Activated CD4-positive, alpha-beta T cell treated with anti-CD3 and anti-CD28 coated beads, Interleukin-2, amount 50 U/mL, for 4 hours (primary cell): ENCODE data around the gene CGNL1.

Experiments
- DNase-seq, 2 experiments: peaks; one replicate each; pipeline ENCODE4 v3.0.0-alpha.2; 2020

Gene CGNL1

DNA sequence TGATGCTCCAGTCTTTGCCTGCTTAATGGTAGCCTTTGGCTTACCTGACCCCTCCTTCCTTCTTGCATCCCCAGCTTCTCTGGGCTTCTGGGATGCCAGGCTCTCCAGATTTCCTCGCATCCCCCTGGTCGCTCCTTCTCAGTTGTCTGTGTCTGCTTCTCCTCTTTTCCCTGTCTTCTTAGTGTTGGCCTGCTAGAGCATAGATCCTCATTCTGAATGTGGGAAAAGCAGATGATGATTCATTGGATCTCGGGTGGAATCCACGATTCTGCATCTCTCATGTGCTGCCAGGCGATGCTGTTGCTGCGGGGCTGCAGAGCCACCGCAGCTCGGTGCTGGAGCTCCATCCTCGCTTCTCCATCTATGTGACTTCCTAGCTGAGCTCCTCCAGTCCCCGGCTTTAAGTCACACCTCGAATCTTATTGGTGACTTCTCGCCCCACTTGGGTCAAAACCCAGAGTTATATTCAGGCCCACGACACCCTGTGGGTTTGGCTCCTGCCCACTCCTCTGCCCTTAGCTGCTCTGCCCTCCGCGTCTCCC, 47.4 kb downstream of the CGNL1 start:
- no peak for DNase-seq

DNA sequence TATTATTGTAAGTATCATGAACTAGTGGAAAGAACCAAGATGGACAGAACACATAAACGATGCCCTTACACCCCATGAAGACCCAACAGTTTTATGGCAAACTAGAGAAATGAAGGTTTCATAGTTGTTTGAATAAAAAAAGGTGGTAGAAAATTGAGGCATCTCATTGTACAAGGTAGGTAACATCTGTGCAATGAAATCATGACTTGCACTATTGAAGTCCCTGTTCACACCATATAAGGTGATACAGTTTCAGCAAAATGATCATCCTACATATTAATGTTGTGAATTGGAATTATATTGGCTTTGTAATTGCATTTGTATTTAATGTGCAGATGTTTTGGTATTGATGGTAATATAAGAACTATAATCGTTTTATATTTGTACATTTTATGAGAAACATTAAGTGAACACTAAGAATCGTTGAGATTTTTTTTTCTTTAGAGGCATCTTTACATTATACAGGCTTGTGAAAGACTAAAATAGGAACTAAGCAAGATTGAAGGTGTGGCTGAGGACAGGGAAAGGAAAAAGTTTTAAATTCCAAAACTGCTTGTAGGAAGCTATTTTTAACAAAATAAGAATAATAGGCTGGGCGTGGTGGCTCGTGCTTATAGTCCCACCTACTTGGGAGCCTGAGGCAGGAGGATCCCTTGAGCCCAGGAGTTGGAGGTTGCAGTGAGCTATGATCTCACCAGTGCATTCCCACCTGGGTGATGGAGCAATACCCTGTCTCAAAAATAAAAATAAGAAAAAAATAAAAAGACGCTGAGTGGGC, 48.5 kb downstream of the CGNL1 start:
- DNase-seq = no peak

DNA sequence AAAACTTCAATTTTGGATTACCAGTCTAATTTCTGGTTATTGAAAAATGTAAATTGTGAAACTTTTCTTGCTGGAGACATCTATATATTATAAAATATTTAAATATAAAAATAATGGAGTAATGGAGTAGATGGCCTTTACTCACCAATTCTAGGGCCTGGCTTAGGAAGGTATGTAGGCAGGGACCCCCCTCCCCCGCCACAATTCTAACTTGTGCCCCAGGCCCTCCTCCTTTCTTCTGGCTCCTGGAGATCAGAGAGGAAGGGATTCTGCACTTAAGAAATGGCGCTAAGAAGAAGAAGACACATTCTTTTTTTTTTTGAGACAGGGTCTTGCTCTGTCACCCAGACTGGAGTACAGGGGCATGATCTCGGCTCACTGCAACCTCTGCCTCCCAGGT, 49.5 kb downstream of the CGNL1 start:
- DNase-seq = no peak

DNA sequence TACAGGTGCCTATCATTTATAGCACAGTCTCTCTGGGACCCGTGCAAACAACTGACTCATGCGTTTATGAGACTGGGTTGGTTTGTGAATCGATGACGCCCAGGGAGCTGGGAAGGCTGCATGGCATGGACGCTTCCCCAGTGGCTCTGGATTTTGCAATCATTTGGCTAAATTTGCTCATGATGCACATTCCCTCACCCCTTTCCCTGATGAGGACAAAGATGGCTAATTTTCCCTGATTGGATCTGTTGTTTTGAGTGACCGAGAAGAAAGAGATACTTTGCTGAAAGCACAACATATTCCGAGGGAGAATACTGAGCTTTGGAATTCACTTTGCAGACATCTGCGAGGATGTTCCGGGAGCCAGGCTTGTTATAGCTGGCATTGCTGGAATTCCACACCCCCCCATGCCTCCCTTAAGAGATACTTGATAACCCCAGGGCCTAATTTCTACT, 51.1 kb downstream of the CGNL1 start:
- DNase-seq = no peak

DNA sequence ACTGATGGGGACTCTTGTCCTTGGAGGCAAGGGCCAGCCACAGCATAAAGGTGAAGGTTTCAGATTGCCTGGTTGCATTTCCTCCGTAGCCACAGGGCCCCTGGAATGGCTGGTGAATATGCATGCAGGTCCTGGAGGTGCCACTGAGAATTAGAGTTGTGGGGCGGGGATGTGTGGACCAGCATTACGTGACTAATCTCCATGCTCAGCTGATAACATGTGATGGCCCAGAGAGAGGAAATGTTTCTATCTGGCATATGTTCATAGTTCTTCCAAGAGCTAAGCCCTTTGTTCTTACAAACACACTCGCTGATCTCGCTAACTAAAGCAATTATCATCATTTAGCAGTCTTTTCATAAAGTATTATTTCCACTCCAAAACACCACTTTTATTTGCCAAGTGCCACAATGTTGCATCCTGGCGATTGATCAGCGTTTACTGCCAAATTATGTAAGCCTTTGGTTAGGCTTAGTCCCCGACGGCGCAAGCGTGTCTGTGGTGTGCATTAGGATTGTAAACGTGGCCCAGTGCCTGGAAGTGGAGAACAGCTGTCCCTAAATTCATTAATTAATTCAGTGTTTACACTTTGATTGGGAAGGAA, 55.9 kb downstream of the CGNL1 start:
- DNase-seq = no peak

DNA sequence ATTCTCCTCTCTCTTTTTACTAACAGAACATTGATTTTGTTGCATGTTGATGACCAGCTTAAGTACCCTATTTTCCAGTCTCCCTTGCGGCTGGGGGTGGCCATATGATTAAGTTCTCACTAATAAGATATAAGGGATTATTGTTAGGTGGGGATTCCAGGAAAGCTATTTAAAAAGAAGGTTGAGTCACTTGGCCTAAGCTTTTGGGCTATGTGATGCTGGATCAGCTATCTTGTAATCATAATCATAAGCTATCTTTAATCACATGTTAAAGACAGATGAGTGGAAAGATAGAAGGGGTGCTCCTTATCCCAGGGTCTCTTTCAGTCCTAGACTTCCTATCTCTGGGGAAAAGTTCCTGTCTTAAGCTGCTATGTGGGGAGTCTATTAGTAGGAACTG, 59.9 kb downstream of the CGNL1 start:
- no peak for DNase-seq

DNA sequence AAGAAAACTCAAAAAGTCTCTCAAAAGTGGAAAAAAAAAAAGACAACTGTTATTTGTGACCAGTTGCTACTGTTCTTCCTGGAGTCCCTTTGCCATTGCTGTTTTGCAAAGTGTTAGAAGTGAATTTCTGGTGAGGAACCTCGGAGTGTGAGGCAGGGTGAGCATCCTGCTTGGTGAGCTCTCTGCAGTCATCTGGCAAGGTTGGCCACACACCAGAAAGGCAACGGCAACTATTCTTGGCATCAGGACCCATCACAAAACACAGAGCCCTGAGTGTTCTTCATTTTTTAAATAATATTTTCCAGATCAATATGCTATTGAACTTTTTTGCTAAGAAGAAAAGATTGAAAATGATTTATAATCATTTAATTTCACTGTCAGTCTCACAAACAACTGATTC, 60.7 kb downstream of the CGNL1 start:
- DNase-seq = no peak

DNA sequence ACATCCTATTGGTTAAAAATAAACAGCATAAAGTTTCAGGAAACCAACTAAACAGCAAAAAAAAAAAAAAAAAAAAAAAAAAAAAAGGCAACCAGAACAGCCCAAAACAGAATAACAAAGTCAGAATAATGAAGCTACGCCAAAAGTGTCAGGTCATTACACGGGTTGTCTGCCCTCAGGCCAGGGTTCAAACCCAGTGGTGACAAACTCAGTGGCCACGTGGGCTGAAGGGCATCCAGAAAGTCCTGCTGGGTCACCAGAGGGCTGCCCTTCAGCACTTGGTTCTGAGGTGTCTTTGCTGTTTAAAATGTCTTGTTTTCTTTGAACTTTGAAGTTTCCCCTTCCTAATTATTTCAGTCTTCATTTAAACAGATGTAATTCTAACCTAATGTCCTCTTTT, 61.3 kb downstream of the CGNL1 start:
- DNase-seq = no peak

DNA sequence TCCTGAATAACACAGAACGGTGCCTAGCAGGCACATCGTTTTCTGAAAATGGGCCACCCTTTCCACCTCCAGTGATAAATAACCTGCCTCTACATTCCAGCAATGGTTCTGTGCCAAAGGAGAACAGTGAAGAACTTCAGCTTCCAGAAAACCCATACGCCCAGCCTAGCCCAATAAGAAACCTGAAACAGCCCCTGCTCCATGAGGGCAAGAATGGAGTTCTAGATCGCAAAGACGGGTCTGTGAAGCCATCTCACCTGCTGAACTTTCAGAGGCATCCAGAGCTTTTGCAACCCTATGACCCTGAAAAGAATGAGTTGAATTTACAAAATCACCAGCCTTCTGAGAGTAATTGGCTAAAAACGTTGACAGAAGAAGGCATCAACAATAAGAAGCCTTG, 61.9 kb downstream of the CGNL1 start:
- no peak for DNase-seq

DNA sequence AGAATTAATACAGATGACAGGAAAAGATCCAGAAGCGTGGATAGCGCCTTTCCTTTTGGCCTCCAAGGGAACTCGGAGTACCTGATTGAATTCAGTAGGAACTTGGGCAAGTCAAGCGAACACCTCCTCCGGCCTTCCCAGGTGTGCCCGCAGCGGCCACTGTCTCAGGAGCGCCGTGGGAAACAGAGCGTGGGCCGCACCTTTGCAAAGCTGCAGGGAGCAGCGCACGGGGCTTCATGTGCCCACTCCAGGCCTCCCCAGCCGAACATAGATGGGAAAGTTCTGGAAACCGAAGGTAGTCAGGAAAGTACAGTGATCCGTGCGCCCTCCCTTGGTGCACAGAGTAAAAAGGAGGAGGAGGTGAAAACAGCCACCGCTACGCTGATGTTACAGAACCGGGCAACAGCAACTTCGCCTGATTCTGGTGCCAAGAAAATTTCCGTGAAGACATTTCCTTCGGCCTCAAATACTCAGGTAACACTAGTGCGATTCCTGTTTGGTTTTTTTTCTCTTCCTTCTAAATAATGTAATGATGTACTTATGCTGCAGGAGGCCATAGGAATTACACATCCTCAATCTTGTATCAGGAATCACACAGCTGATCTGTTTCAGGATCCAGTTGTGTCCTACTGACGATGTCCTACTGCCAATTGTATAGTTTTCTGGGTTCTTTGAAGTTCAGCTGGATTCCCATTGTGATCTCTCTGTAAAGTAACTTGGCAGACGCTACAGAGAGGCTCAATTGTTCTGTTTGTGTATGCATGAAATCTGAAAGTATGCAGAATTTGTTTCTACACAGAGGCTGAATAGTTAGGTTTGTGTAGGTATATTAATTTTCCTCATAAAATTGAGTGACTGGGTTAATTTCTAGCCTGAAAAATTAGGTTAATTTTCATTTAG, 63.1 kb downstream of the CGNL1 start:
- DNase-seq = no peak

DNA sequence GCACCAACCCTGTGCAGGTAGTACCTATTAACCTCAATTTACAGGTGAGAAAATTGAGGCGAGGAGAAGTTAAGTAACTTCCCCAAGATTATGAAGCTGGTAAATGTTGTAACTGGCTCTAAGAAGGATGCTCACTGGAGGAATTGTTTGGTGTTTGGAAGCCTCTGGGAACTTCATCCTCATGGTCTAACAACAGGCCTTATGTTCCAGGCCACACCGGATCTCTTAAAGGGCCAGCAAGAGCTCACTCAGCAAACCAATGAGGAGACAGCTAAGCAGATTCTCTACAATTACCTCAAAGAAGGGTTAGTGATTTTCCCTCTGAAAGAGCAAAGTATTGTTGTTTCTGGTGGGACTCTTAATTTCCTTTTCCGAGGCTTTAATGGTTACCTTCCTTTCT, 63.9 kb downstream of the CGNL1 start:
- DNase-seq = no peak

DNA sequence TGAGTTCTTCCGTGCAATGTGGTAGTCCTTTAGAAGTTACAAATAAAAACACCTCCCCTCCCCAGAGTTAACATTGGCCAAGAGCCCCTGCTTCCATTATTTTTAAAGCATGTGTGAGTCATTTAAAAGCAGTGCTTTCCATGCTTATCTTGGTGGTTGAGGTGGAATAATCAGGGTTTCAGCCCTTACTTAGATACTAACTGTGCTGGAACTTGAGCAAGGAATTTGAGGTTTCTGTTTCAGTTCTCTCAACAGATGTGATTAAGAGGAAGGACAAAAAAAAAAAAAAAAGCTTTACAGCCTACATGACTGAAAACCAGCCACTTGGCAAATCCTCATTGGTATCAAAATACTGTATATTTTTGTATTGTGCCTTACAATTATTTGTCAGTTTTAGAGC, 64.5 kb downstream of the CGNL1 start:
- no peak for DNase-seq

DNA sequence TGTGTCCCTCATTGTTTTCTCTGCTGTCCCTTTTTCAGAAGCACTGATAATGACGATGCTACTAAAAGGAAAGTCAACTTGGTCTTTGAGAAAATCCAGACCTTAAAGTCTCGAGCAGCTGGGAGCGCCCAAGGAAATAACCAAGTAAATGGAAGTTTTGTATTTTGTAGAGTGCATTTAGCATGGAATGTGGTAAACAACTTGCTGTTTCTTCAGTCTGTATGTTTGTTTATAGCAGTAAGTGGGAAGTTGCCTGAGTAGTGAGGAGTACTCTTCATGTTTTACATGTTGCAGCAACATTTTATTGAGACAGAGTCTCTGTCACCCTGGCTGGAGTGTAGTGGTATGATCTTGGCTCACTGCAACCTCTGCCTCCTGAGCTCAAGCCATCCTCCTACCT, 66.0 kb downstream of the CGNL1 start:
- no peak for DNase-seq

DNA sequence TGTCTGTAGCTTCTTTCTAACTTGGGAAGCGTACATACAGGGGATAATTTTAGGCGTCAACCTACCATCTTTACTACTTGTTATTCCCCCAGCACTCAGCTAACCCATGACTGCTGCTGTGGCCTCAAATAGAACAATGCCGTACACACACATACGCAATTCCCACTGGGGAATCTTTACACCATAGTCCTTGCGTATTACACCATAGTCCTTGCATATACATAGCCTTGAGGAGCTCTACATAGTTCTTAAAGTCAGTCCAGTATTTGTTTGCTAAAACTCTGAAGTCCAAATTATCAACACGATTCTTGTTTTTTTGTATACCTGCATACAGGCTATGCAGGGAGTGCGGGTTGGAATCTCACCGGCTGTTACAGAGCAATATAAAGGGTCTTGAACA, 67.2 kb downstream of the CGNL1 start:
- no peak for DNase-seq

DNA sequence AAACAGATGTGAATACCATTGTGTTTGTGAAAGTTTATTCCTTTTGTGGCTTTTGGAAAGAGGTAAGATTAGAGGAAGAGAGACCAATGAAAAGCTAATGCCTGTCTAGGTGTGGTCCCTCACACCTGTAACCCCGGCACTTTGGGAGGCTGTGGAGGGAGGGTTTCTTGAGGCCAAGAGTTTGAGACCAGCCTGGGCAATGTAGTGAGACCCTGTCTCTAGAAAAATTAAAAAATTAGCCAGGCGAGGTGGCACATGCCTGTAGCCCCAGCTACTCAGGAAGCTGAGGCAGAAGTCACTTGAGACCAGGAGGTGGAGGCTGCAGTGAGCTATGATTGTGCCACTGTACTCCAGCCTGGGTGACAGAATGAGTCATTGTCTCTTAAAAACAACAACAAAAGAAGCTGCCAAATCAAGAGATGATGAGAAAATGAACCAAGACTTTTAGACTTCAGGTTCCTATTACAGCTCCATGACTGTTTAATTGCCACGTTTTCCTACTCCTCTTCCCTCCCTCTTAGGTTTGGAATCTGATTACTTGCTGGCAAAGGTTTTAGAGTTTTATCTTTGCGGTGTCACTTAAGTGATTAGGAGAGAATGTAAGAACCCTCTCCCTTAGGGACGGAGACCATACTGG, 68.7 kb downstream of the CGNL1 start:
- DNase-seq = no peak

DNA sequence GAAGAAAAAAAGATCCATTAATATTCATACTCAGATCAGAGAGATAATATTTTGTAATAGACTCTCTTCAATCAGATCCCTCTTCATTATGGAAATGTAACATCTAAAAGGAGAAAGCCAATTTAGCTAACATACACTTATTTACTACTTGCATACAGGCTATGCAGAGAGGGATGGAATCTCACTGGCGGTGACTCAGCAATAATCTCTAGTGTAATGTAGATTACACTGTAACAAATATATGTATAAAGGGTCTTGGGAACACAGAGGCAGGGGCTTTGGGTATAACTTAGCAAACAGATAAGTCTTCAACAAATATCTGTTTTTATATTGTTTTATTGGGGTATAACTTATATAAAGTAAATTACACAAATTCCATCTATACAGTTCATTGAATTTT, 69.6 kb downstream of the CGNL1 start:
- DNase-seq = no peak

DNA sequence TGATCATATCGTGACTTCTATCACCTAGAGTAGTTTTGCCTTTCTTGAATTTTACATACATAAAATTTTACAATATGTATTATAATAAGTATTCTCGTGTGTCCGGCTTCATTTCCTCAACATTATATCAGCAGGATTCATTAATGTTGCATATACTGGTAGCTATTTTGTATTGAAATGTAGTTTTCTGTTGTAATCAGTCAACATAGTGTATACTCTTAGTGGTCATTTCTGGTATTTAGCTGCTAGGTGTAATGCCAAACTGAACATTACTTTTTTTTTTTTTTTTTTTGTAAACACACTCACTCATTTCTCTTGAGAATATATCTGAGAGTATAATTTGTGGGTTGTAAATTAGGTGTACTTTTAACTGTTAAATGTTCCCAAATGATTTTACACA, 70.1 kb downstream of the CGNL1 start:
- DNase-seq = no peak

DNA sequence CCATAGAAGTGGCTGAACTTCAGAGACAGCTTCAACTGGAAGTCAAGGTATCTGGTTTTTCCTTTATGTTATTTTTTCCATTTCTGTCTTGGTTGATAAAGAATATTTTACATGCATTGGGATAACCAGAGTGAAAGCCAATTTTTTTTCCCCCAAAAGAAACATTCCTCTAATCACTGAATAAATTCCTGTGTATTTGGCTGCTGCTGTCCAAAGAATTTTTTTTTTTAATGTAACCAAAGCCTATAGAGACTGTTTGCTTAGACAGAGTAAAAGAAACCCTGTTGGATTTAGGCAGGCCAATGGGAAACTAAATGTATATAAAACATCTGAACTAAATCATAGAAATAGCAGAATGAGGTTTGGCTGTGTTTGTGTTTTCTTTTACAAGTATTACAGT, 75.2 kb downstream of the CGNL1 start:
- DNase-seq = no peak

DNA sequence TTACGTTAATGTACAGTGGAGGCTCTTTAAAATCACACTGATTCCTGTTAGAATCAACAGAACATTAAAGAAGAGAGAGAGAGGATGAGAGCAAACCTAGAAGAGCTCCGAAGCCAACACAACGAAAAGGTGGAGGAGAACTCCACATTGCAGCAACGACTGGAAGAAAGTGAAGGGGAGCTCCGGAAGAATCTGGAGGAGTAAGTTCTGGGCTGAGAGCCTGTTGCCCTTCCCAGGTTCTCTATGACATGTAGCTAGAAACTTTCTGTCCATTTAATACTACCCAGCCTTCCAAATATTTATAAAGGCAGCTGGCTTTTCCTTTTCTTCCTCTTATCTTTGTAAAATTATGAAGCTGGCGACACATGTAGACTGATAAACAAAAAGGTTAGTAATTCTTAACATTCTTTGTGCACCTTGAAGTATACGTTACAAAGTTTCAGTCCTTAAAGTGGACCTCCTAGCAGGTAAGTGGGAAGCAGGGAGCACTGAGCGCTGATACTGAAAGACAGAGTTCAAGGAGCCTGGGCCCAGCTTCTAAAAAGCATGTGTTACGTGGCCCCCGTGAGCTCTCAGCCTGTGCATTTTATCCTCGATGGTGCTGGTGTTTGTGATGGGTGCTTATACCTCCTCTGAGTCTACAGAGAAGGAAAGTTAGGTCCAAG, 75.9 kb downstream of the CGNL1 start:
- no peak for DNase-seq

DNA sequence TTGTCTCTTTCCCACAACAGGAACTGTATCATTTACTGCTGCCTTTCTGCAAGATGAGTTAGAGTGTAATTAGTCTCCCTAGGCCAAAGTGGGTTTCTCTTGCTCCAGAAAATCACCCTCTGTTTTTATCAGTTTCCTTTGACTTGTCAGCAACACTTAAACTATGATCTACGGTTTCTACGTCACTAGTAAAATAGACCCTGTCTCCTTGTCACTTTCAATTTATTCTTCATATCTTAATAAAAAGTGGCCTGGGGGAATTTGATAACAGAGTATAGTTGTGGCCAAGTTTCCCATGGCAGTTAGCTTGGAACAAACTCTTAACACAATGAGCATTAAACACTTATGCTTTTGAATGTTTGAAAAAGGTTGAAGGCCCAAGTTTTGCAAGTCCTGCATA, 79.6 kb downstream of the CGNL1 start:
- no peak for DNase-seq

DNA sequence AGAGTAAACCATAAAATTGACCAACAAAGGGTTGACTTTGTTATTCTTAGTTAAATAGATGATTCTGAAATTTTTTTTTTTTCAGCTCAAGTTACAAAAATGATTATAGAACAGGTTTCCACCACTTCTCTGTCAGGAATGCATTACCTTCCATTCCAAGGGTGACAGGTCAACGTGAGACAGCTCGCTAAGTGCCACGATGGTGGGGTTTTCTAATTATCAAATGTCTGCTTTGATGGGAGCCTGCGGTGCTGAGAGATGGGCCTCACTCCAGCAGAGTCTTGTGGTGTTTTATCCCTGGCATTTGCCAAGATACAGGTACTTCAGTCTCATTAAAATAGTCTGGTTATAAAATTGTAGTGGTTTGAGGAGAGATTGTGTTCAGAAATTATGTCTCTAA, 80.3 kb downstream of the CGNL1 start:
- DNase-seq = no peak

DNA sequence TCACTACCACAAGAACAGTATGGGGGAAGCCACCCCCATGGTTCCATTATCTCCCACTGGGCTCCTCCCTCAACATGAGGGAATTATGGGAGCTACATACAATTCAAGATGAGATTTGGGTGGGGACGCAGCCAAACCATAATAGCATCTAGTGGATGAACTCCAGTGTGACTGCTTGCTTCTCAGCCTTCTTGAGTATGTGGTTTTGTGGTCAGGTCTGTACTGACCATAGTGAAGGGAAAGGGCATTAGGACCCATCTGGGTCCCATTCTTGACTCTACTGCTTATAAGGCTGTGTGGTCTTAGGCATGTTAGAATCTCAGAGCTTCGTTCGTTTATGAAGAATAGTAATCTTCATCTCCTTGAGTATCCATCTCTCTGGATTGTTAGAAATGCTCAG, 81.4 kb downstream of the CGNL1 start:
- no peak for DNase-seq
